Transverse colon (tissue), 4 donors: Measurements from ENCODE around the gene ZMYM5. TPM values are rescaled to one million over a fixed set of nuclear protein-coding genes. Genes with fewer than 3 reads are reported as not detected.
"Not testable (repeated sequence)": the region's sequence is repeated elsewhere in the genome, so short reads cannot be mapped to it uniquely, and the experiment has no call there.

Experiments
- DNase-seq: peaks from one replicate; pipeline ENCODE4 v3.0.0-alpha.2; 2019
- H3K27ac ChIP-seq, 4 donors: fragments of 200-600 bp; sonication (generic); 2 replicates each; pipeline ENCODE4 v1.5.1; 2016 to 2018; ENCODE audit warnings: inconsistent platforms in 4 of 4
- H3K27me3 ChIP-seq: fragments of 200-600 bp; sonication (generic); 2 replicates; pipeline ENCODE4 v1.5.1; 2017; ENCODE audit warnings: inconsistent platforms
- H3K36me3 ChIP-seq, 4 donors: fragments of 200-600 bp; sonication (generic); 2 replicates each; pipeline ENCODE4 v1.5.1; 2017 to 2019; ENCODE audit warnings: inconsistent platforms in 4 of 4
- H3K4me1 ChIP-seq, 4 donors: fragments of 200-600 bp; sonication (generic); 2 replicates each; pipeline ENCODE4 v1.5.1; 2017 to 2020; ENCODE audit warnings: inconsistent platforms in 4 of 4
- H3K4me3 ChIP-seq, 4 donors: fragments of 200-600 bp; sonication (generic); 1 replicate in 1 of 4; 2 replicates in 3 of 4; pipeline versions ENCODE4 v1.5.1 to v1.6.1; 2017 to 2019; ENCODE audit warnings: inconsistent platforms in 4 of 4
- H3K9me3 ChIP-seq, 2 donors: fragments of 200-600 bp; sonication (generic); 2 replicates each; pipeline ENCODE4 v1.5.1; 2017 to 2019; ENCODE audit warnings: inconsistent platforms in 2 of 2
- CTCF ChIP-seq, 5 experiments: fragments of 200-600 bp in 3 of 5; fragments of 450-650 bp in 2 of 5; sonication (generic) in 3 of 5; IDR thresholded peaks; 1 replicate in 2 of 5; 2 replicates in 3 of 5; pipeline ENCODE4 v1.5.1; 2016 to 2017; ENCODE audit warnings: antibody characterized with exemption in 5 of 5, inconsistent platforms in 3 of 5, mild to moderate bottlenecking in 2 of 5, moderate library complexity in 1 of 5
- EP300 ChIP-seq: sonication (generic); formaldehyde crosslinking; IDR thresholded peaks from one replicate; pipeline ENCODE4 v1.6.1; 2017; ENCODE audit warnings: antibody characterized with exemption, low read depth
- POLR2A ChIP-seq: fragments of 450-650 bp; IDR thresholded peaks from one replicate; pipeline ENCODE4 v1.6.1; 2016; ENCODE audit warnings: antibody characterized with exemption, mild to moderate bottlenecking, moderate library complexity
- POLR2AphosphoS5 ChIP-seq, 3 donors: sonication (generic); formaldehyde crosslinking; IDR thresholded peaks; one replicate each; pipeline ENCODE4 v1.6.1; 2016; ENCODE audit warnings: antibody characterized with exemption in 3 of 3
- WGBS, 2 donors: methylation state at CpG; one replicate each; pipeline ENCODE4 v1.1.5; 2018; ENCODE audit warnings: low coverage in 1 of 2; 5-methylcytosine and 5-hydroxymethylcytosine counted together
- in situ Hi-C, 4 donors: fragments of 200-750 bp; cut with MboI; loops; one replicate each; pipeline versions ENCODE4 v1.15.0 to v1.15.1; 2017; ENCODE audit warnings: low sequenced_read_pairs in 3 of 4, low pct_ligation_motif_present in 1 of 4, low pct_unique_long_range_greater_than_20kb in 1 of 4
- intact Hi-C: fragments of 100-400 bp; cut with DNase I; formaldehyde crosslinking; loops from one replicate; pipeline ENCODE4 v1.15.1; 2023; ENCODE audit warnings: low total_unique reads
- total RNA-seq, 4 donors: library from RNA; depleted of rRNA; stranded (reverse); fragments of >200 nt; gene quantifications; one replicate each; pipeline ENCODE4 v1.1.0, GENCODE V29; 2016

The ZMYM5 gene
- total RNA-seq, 4 donors from 2014 or later, result 4.9 to 259 (median 14.3) TPM

- no peak overlapping the region for H3K4me3 ChIP-seq
- H3K9me3 ChIP-seq, result no peaks in the 10 kb centered on the region
- WGBS, 2 donors, result 85 to 97% methylated on average over 4 of the region's 4 CpGs
- intact Hi-C loops, result no loop called here
- TF ChIP-seq CTCF (IDR thresholded peaks at IDR 0.05) (no peak), EP300 (no peak), POLR2A (no peak), POLR2AphosphoS5 (IDR thresholded peaks at IDR 0.05) (no peak)
- no peaks in the 10 kb centered on the region for H3K36me3 ChIP-seq
- in situ Hi-C loops, result no loop called here
- no peak overlapping the region for H3K27ac ChIP-seq
- no peaks in the 10 kb centered on the region for H3K4me1 ChIP-seq
- no peak for DNase-seq
- H3K27me3 ChIP-seq, result no peaks in the 10 kb centered on the region
Measured at GRCh38 chr13:19794631-19795030, 68.8 kb downstream of the ZMYM5 start.

GRCh38 chr13:19791953-19792537 is 71.4 kb downstream of the ZMYM5 start:
- WGBS, 2 donors, result 88 to 94% methylated on average over 3 to 7 of the region's 7 CpGs
- Histone ChIP-seq H3K36me3 (no peaks in the 10 kb centered on the region), H3K4me1 (no peaks in the 10 kb centered on the region), H3K27me3 (no peaks in the 10 kb centered on the region), H3K27ac (no peak overlapping the region), H3K9me3 (no peaks in the 10 kb centered on the region), H3K4me3 (no peak overlapping the region)
- intact Hi-C loops, result no loop called here
- TF ChIP-seq POLR2A (no peak), CTCF (IDR thresholded peaks at IDR 0.05) (no peak), EP300 (no peak), POLR2AphosphoS5 (IDR thresholded peaks at IDR 0.05) (no peak)
- no peak for DNase-seq
- in situ Hi-C loops, result no loop called here

- whole genome bisulfite sequencing, 2 donors, result 19 to 32% methylated on average over 12 to 48 of the region's 50 CpGs
- TF ChIP-seq POLR2A (peak; percentile 86), POLR2AphosphoS5 (IDR thresholded peaks at IDR 0.05) (peak; percentile 92 to 94 (median 93))
- Histone ChIP-seq H3K27ac (peak within 1 kb of the TSS; percentile 94 to 99 (median 96)), H3K4me1 (peaks cover 0 to 11% (median 6%) of the 10 kb centered on the region in 4 donors), H3K4me3 (peak within 1 kb of the TSS; percentile 76 to 99 (median 93))
- intact Hi-C loops, result loop anchor here (1.0 kb wide), 1 partner anchor 80 kb away; the partner anchor contains the start of gene ZMYM5
- peak; percentile 96 for DNase-seq
- H3K36me3 ChIP-seq, in situ Hi-C loops, H3K27me3 ChIP-seq, H3K9me3 ChIP-seq: not testable (repeated sequence)
Measured at GRCh38 chr13:19782727-19783682, 80.4 kb downstream of the ZMYM5 start, which contains the start of gene PSPC1. TSS of gene PSPC1 (minus strand) at chr13:19782945. CDS start at chr13:19782757, 188 bp downstream.

- peaks cover 0 to 11% (median 6%) of the 10 kb centered on the region in 4 donors for H3K4me1 ChIP-seq
- no peaks in the 10 kb centered on the region for H3K9me3 ChIP-seq
- peak overlapping the region; percentile 76 to 99 (median 93) for H3K4me3 ChIP-seq
- TF ChIP-seq POLR2AphosphoS5 (IDR thresholded peaks at IDR 0.05) (peak in 1 of 3 donors; percentile 41), CTCF (IDR thresholded peaks at IDR 0.05) (no peak)
- in situ Hi-C loops (no loop called here), intact Hi-C loops (loop anchor here (1.0 kb wide), 1 partner anchor 81 kb away; the partner anchor contains the start of gene ZMYM5)
- no peaks in the 10 kb centered on the region for H3K27me3 ChIP-seq
- H3K36me3 ChIP-seq, result no peaks in the 10 kb centered on the region
- WGBS, 2 donors, result 0% methylated on average over 53 of the region's 77 CpGs; no CpG with 5 or more reads in 1 of the 2 donors
- peak; percentile 61 for DNase-seq
- H3K27ac ChIP-seq, result peak overlapping the region; percentile 94 to 99 (median 96)
Measured at GRCh38 chr13:19782049-19782726, 81.3 kb downstream of the ZMYM5 start.
